Chondrocyte (in vitro differentiated cells): Measurements from ENCODE around the gene PTPRZ1. TPM values are rescaled to one million over a fixed set of nuclear protein-coding genes. Genes with fewer than 3 reads are reported as not detected.

Experiments used
- DNase-seq: peaks from one replicate; pipeline ENCODE4 v3.0.0; 2021; ENCODE audit warnings: mixed read lengths, low spot score
- H3K27ac Mint-ChIP-seq: one replicate; pipeline ENCODE4 v1.8.0; 2021; ENCODE audit warnings: mild to moderate bottlenecking, moderate library complexity, mixed read lengths; ENCODE audit not compliant: unreplicated experiment
- H3K27me3 Mint-ChIP-seq: 2 replicates; pipeline ENCODE4 v1.8.0; 2021; ENCODE audit warnings: low read depth, mixed read lengths
- H3K36me3 Mint-ChIP-seq: 2 replicates; pipeline ENCODE4 v1.8.0; 2021; ENCODE audit warnings: low read depth, mixed read lengths
- H3K4me1 Mint-ChIP-seq: 2 replicates; pipeline ENCODE4 v1.8.0; 2021; ENCODE audit warnings: low read depth, mild to moderate bottlenecking, mixed read lengths
- H3K4me3 Mint-ChIP-seq: one replicate; pipeline ENCODE4 v1.8.0; 2021; ENCODE audit warnings: mild to moderate bottlenecking, moderate library complexity, mixed read lengths; ENCODE audit not compliant: unreplicated experiment
- H3K9me3 Mint-ChIP-seq: 2 replicates; pipeline ENCODE4 v1.8.0; 2021; ENCODE audit warnings: low read depth, mixed read lengths
- total RNA-seq: library from RNA; stranded (reverse); gene quantifications from 3 replicates; pipeline ENCODE4 v1.2.1, GENCODE V29; 2021
- TF ChIP-seq, protein P1 (sequence below): fragments of 200-600 bp; sonication (generic); IDR thresholded peaks from 2 replicates; pipeline ENCODE4 v1.5.0; 2021; ENCODE audit warnings: antibody characterized with exemption, mild to moderate bottlenecking, moderate library complexity

The PTPRZ1 gene
- total RNA-seq, 1 donor from 2014 or later: 2.0 TPM

DNA sequence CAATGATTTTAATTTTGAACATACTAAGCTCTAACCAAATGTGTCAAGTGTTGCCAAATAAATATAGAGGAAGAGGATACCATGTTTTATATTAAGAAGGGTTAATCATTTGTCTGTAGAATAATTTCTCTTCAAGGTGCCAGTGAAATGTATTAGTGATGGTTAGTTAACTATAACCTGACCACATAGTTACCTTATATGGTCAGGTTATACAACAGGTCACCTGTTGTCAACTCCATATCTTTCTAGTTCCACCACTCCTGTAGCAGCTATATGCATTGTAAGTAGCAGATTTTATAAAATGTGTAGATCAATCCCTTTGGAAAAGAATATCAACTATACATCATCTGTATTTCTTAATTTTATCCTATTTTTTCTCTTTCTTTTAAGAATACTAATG lies 35.1 kb downstream of the PTPRZ1 start:
- no peak overlapping the region for H3K27ac Mint-ChIP-seq
- no peak for DNase-seq
- no peaks in the 10 kb centered on the region for H3K4me1 Mint-ChIP-seq
- no peaks in the 10 kb centered on the region for H3K36me3 Mint-ChIP-seq
- TF ChIP-seq, protein P1, sequence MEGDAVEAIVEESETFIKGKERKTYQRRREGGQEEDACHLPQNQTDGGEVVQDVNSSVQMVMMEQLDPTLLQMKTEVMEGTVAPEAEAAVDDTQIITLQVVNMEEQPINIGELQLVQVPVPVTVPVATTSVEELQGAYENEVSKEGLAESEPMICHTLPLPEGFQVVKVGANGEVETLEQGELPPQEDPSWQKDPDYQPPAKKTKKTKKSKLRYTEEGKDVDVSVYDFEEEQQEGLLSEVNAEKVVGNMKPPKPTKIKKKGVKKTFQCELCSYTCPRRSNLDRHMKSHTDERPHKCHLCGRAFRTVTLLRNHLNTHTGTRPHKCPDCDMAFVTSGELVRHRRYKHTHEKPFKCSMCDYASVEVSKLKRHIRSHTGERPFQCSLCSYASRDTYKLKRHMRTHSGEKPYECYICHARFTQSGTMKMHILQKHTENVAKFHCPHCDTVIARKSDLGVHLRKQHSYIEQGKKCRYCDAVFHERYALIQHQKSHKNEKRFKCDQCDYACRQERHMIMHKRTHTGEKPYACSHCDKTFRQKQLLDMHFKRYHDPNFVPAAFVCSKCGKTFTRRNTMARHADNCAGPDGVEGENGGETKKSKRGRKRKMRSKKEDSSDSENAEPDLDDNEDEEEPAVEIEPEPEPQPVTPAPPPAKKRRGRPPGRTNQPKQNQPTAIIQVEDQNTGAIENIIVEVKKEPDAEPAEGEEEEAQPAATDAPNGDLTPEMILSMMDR: no peak
- H3K4me3 Mint-ChIP-seq: no peak overlapping the region
- H3K9me3 Mint-ChIP-seq: no peaks in the 10 kb centered on the region
- peaks cover 22% of the 10 kb centered on the region for H3K27me3 Mint-ChIP-seq

DNA sequence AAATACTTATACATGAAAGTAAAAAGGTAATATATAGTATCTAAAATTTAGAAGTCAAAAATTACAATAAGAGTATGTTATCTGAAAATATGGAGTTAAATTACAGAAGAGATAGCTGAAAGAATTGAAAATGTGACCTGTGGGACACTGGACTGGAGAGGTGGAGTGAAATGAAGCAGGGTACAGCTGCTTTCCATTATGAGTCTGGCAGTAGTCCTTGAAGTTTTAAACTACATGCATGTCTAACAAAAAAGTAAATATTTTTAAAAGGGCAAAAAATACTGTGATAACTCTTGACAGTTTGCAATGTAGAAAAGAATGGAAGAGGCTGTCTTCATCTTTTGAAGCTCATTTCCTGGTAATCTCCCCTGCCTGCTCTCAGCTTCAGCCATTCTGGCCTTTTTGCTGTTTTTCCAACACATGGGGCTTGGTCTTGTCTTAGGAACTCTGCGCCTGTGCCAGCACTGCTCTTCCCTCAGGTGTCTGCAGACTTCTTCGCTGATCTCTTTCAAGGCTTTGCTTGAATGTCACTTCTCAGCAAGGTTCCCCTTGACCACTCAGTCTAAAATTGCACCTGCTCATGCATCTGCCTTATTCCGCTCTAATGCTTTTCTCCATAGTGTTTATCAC lies 36.9 kb downstream of the PTPRZ1 start:
- H3K9me3 Mint-ChIP-seq: no peaks in the 10 kb centered on the region
- TF ChIP-seq, protein P1: no peak
- no peaks in the 10 kb centered on the region for H3K36me3 Mint-ChIP-seq
- no peak overlapping the region for H3K4me3 Mint-ChIP-seq
- peaks cover 22% of the 10 kb centered on the region for H3K27me3 Mint-ChIP-seq
- H3K4me1 Mint-ChIP-seq: no peaks in the 10 kb centered on the region
- no peak overlapping the region for H3K27ac Mint-ChIP-seq
- DNase-seq: no peak

DNA sequence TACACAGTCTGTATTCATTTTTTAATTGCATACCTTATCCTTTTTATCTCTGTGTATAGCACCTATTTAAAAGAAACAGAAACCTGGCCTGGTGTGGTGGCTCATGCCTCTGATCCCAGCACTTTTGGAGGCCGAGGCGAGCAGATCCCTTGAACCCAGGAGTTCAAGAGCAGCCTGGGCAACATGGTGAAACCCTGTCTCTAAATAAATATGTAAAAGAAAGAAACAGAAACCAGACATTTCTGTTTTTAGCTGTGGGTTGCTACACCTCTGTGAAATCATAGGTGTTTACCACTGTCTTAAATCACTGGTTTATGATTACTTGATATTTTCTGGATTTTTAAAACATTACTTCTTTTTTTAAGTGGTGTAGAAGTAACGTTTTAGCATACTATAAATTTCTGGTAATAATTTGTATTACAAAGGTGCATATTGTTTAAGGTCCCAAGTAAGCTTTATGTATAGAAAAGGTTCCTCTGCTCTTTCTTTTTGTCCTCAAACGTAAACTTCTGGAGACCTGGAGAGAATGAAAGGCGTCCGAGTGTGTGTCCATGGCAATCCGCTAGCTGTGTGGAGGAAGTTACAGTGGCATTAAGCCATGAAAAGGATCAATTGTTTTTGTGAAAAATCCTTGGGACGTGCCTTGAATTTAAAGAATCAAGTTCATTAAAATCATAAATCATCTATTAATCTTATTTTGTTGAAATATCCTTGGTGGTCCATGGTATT lies 41.1 kb downstream of the PTPRZ1 start:
- H3K27me3 Mint-ChIP-seq: peaks cover 17% of the 10 kb centered on the region
- H3K27ac Mint-ChIP-seq: no peak overlapping the region
- H3K4me3 Mint-ChIP-seq: no peak overlapping the region
- no peaks in the 10 kb centered on the region for H3K36me3 Mint-ChIP-seq
- TF ChIP-seq, protein P1: no peak
- DNase-seq: no peak
- H3K4me1 Mint-ChIP-seq: no peaks in the 10 kb centered on the region
- no peaks in the 10 kb centered on the region for H3K9me3 Mint-ChIP-seq

DNA sequence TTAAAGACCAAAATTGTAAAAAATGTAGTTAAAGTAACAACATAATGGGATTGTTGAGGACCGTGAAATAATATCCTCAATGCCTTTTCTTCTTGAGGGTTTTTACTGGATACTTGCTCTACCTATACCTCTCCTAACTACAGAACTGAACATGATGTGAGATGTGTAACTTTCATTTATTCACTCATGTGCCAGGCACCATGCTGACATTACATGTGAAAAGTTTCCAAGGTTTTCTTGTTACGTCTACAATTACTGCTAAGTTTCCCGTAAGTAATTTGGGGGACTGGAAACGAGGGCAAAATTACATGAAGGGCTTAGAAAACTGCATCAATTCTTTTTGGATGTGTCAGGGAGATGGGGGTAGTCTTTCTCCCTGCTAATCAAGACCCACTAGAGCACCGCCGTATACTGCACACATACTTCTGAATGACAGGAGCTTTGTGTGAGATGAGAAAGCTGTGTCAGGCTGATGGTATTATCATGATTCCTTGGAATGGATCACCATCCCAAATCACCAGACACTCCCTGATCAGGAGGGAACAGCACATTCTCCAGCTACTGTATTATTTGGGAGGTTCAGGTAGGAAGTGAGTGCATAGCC lies 41.8 kb downstream of the PTPRZ1 start:
- H3K27ac Mint-ChIP-seq: no peak overlapping the region
- no peaks in the 10 kb centered on the region for H3K9me3 Mint-ChIP-seq
- no peaks in the 10 kb centered on the region for H3K36me3 Mint-ChIP-seq
- DNase-seq: no peak
- no peak overlapping the region for H3K4me3 Mint-ChIP-seq
- TF ChIP-seq, protein P1: no peak
- H3K27me3 Mint-ChIP-seq: peaks cover 15% of the 10 kb centered on the region
- H3K4me1 Mint-ChIP-seq: no peaks in the 10 kb centered on the region

DNA sequence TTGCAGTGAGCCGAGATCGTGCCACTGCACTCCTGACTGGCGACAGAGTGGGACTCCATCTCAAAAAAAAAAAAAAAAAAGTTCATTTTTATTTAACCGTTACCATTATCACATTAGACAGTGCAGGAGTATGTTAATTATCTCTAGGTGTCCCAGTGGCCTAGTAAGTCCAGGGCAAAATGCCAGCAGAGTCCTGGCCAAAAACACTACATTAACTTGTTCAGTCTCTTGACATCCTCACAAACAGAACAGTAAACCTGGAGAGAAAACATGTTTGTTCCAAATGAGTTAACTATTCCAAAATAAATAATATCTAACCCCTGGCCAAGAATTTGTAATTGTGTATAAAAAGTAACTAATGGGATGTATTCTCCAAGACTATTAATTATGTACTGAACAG lies 43.2 kb downstream of the PTPRZ1 start:
- Mint-ChIP-seq H3K9me3 (no peaks in the 10 kb centered on the region), H3K27me3 (peaks cover 15% of the 10 kb centered on the region), H3K27ac (no peak overlapping the region), H3K4me1 (no peaks in the 10 kb centered on the region), H3K36me3 (no peaks in the 10 kb centered on the region), H3K4me3 (no peak overlapping the region)
- TF ChIP-seq, protein P1: no peak
- DNase-seq: no peak
